Endothelial cell of umbilical vein (primary cell): ENCODE measurements around the gene CDC23. TPM values are rescaled to one million over a fixed set of nuclear protein-coding genes. Genes with fewer than 3 reads are reported as not detected.

Experiments
- BruUV-seq: library from RNA; stranded (reverse); fragments of 400-500 nt; replicated peaks from 2 replicates; lab custom pipeline; 2021; lab: Mats Ljungman, UMichigan
- CTCF ChIA-PET: fragments of 300-600, 350-600 bp; sonication (Branson Sonifier 250); formaldehyde crosslinking; loops from one replicate; lab custom pipeline; 2021; ENCODE audit warnings: antibody characterized with exemption, inconsistent platforms; lab: Charles Lee
- POLR2A ChIA-PET: fragments of 300-600, 350-600 bp; sonication (Branson Sonifier 250); formaldehyde crosslinking; loops from one replicate; lab custom pipeline; 2021; ENCODE audit warnings: antibody characterized with exemption, inconsistent platforms; lab: Charles Lee
- DNase-seq: peaks from one replicate; pipeline ENCODE4 v3.0.0-alpha.2; 2011; ENCODE audit warnings: low read depth, low spot score
- FAIRE-seq: peaks from 2 replicates; lab custom pipeline; 2011; peaks lifted over from hg19 to GRCh38; lab: Jason Lieb, UNC
- H2AFZ ChIP-seq: 2 replicates; pipeline ENCODE4 v1.6.0; 2012; ENCODE audit warnings: low read depth, low read length, control low read depth, inconsistent platforms
- H3K27ac ChIP-seq: 2 replicates; pipeline ENCODE4 v1.5.1; 2011; ENCODE audit warnings: low read depth, mild to moderate bottlenecking, control low read depth, low read length, moderate library complexity; ENCODE audit not compliant: insufficient read depth
- H3K27me3 ChIP-seq, 2 experiments: 2 replicates each; pipeline versions ENCODE4 v1.6.0 to v1.6.1; 2011; ENCODE audit warnings: low read length in 2 of 2, mixed read lengths in 1 of 2; ENCODE audit not compliant: control insufficient read depth in 2 of 2, insufficient read depth in 2 of 2
- H3K36me3 ChIP-seq, 2 experiments: 2 replicates in 1 of 2; 3 replicates in 1 of 2; pipeline ENCODE4 v1.5.1; 2011; ENCODE audit warnings: low read length in 2 of 2, mild to moderate bottlenecking in 1 of 2, moderate library complexity in 1 of 2; ENCODE audit not compliant: control insufficient read depth in 2 of 2, insufficient read depth in 2 of 2; ENCODE audit errors: extremely low read depth in 1 of 2
- H3K4me1 ChIP-seq: 3 replicates; pipeline ENCODE4 v1.5.1; 2011; ENCODE audit warnings: mild to moderate bottlenecking, low read length; ENCODE audit not compliant: control insufficient read depth, insufficient read depth; ENCODE audit errors: extremely low read depth
- H3K4me2 ChIP-seq: 2 replicates; pipeline ENCODE4 v1.6.1; 2011; ENCODE audit warnings: low read length, control low read depth, mixed read lengths; ENCODE audit not compliant: insufficient read depth
- H3K4me3 ChIP-seq, 3 experiments: fragments of 200-600 bp in 1 of 3; sonication (generic), shearing (Covaris generic) in 1 of 3; replicated peaks in 1 of 3; 2 replicates each; pipeline ENCODE4 v1.5.1; 2011 to 2016; ENCODE audit warnings: control low read depth in 3 of 3, low read length in 3 of 3, mild to moderate bottlenecking in 2 of 3, inconsistent platforms in 1 of 3, low read depth in 1 of 3, moderate library complexity in 1 of 3; ENCODE audit not compliant: insufficient read depth in 1 of 3
- H3K79me2 ChIP-seq: 2 replicates; pipeline ENCODE4 v1.6.0; 2012; ENCODE audit warnings: low read length, inconsistent platforms; ENCODE audit not compliant: control insufficient read depth, insufficient read depth
- H3K9ac ChIP-seq: replicated peaks from 2 replicates; pipeline ENCODE3; 2011; ENCODE audit warnings: low read length, control low read depth; ENCODE audit not compliant: insufficient read depth; ENCODE audit errors: extremely low read depth
- H3K9me1 ChIP-seq: replicated peaks from 3 replicates; pipeline ENCODE4 v1.6.0; 2011; ENCODE audit warnings: mild to moderate bottlenecking, low read length; ENCODE audit not compliant: control insufficient read depth, insufficient read depth; ENCODE audit errors: extremely low read depth
- H3K9me3 ChIP-seq: replicated peaks from 2 replicates; pipeline ENCODE4 v1.5.1; 2012; ENCODE audit warnings: low read length, inconsistent platforms; ENCODE audit not compliant: control insufficient read depth, insufficient read depth
- H4K20me1 ChIP-seq: replicated peaks from 2 replicates; pipeline ENCODE3; 2011; ENCODE audit warnings: mild to moderate bottlenecking, low read length; ENCODE audit not compliant: control insufficient read depth, insufficient read depth; ENCODE audit errors: extremely low read depth
- EZH2 ChIP-seq: IDR thresholded peaks from 2 replicates; pipeline ENCODE4 v1.6.1; 2012; ENCODE audit warnings: borderline replicate concordance, low read depth, mild to moderate bottlenecking, moderate library complexity, low read length, inconsistent platforms; ENCODE audit not compliant: severe bottlenecking
- FOS ChIP-seq: IDR thresholded peaks from 2 replicates; pipeline ENCODE4 v1.6.1; 2011; ENCODE audit warnings: mild to moderate bottlenecking, low read length, moderate library complexity, borderline replicate concordance; ENCODE audit not compliant: insufficient read depth
- GATA2 ChIP-seq: IDR thresholded peaks from 2 replicates; pipeline ENCODE4 v1.7.0; 2011; ENCODE audit warnings: low read depth, mild to moderate bottlenecking, moderate library complexity, mixed read lengths, low read length; ENCODE audit not compliant: insufficient read length, insufficient read depth
- JUN ChIP-seq: IDR thresholded peaks from 2 replicates; pipeline ENCODE4 v1.6.1; 2011; ENCODE audit warnings: borderline replicate concordance, low read depth; ENCODE audit not compliant: insufficient read length, insufficient read depth
- MYC ChIP-seq: IDR thresholded peaks from one replicate; pipeline ENCODE4 v1.6.1; 2011; ENCODE audit warnings: mild to moderate bottlenecking, low read depth, low read length
- POLR2A ChIP-seq: IDR thresholded peaks from 2 replicates; pipeline ENCODE4 v1.6.1; 2012; ENCODE audit warnings: low read depth, mild to moderate bottlenecking, control low read depth, low read length
- POLR2AphosphoS5 ChIP-seq: IDR thresholded peaks from 2 replicates; pipeline ENCODE4 v1.6.1; 2012; ENCODE audit warnings: low read depth, mild to moderate bottlenecking, control low read depth, low read length, moderate library complexity; ENCODE audit not compliant: insufficient read depth
- dilution Hi-C: fragments of 300-500 bp; cut with MboI; formaldehyde crosslinking; loops from one replicate; pipeline ENCODE4 v1.15.0; 2019; ENCODE audit warnings: low sequenced_read_pairs; ENCODE audit not compliant: extremely low pct_ligation_motif_present
- intact Hi-C: fragments of 100-400 bp; cut with micrococcal nuclease; formaldehyde crosslinking; loops from one replicate; pipeline ENCODE4 v1.10.0; 2022
- polyA plus RNA-seq, 4 experiments: library from polyadenylated mRNA; depleted of rRNA in 3 of 4; stranded (reverse) in 3 of 4; unstranded in 1 of 4; fragments of >200 nt; gene quantifications; 2 replicates each; pipeline versions ENCODE4 v1.2.1 to v1.2.3, GENCODE V29; 2011 to 2012; ENCODE audit warnings: missing spikeins in 1 of 4
- total RNA-seq: library from RNA; stranded (reverse); gene quantifications from 2 replicates; pipeline ENCODE4 v1.2.3, GENCODE V29; 2021
- TF ChIP-seq, protein P1 (sequence below), 2 donors: IDR thresholded peaks; 1 replicate in 1 of 2; 2 replicates in 1 of 2; pipeline ENCODE4 v1.5.1; 2011; ENCODE audit warnings: low read length in 2 of 2, mild to moderate bottlenecking in 2 of 2, moderate library complexity in 2 of 2, control low read depth in 1 of 2, inconsistent platforms in 1 of 2, low read depth in 1 of 2; ENCODE audit not compliant: insufficient read depth in 1 of 2; ENCODE audit errors: extremely low read depth in 1 of 2
- TF ChIP-seq, protein P2 (sequence below): IDR thresholded peaks from 2 replicates; pipeline ENCODE4 v1.6.1; 2011; ENCODE audit not compliant: insufficient read depth, insufficient read length

The CDC23 gene
- total and polyA plus RNA-seq, 2 donors (not counting 3 experiments of a cell fraction or from before 2014, with no cell fraction given) = 28.5 to 41.2 TPM

DNA sequence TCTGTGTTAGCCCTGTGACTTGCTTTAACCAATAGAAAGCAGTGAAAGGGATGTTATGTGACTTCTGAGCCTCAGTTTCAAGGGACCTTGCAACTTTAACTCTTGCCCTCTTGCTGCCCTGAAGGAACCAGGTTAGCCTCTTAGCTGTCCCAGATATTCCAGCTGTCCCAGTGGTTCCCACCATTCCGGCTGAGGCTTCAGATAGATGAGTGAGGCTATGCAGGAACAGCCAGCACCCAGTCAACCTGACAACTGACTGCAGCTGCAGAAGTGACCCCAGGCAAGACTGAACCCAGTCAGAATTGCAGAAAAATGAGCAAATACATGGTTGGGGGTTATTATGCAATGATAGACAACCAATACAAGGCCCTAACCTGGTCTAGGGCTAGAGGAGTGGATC is 10.4 kb upstream of the CDC23 start:
- no peaks in the 10 kb centered on the region for H3K4me1 ChIP-seq
- no peak for DNase-seq
- no peaks in the 10 kb centered on the region for H3K36me3 ChIP-seq
- no peaks in the 10 kb centered on the region for H3K79me2 ChIP-seq
- BruUV-seq = no TSS peak
- H3K9me3 ChIP-seq = no peaks in the 10 kb centered on the region
- TF ChIP-seq FOS (no peak), EZH2 (no peak)
- TF ChIP-seq, protein P1, sequence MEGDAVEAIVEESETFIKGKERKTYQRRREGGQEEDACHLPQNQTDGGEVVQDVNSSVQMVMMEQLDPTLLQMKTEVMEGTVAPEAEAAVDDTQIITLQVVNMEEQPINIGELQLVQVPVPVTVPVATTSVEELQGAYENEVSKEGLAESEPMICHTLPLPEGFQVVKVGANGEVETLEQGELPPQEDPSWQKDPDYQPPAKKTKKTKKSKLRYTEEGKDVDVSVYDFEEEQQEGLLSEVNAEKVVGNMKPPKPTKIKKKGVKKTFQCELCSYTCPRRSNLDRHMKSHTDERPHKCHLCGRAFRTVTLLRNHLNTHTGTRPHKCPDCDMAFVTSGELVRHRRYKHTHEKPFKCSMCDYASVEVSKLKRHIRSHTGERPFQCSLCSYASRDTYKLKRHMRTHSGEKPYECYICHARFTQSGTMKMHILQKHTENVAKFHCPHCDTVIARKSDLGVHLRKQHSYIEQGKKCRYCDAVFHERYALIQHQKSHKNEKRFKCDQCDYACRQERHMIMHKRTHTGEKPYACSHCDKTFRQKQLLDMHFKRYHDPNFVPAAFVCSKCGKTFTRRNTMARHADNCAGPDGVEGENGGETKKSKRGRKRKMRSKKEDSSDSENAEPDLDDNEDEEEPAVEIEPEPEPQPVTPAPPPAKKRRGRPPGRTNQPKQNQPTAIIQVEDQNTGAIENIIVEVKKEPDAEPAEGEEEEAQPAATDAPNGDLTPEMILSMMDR (IDR thresholded peaks at IDR 0.05; ENCODE audit: extremely low read depth in 1 of 2, insufficient read depth in 1 of 2, low read depth in 1 of 2, low read length in 2 of 2) = no peak
- H2AFZ ChIP-seq = no peak overlapping the region
- H3K9me1 ChIP-seq = no peaks in the 10 kb centered on the region
- H3K4me2 ChIP-seq = no peak overlapping the region
- no peaks in the 10 kb centered on the region for H4K20me1 ChIP-seq
- no peak overlapping the region for H3K4me3 ChIP-seq
- no peaks in the 10 kb centered on the region for H3K27me3 ChIP-seq
- CTCF ChIA-PET = interaction anchor here (0.7 to 5.4 kb wide), 27 partner anchors 9 to 280 kb away, joined by 3 to 105 read pairs (median 6); partner anchors contain the start of genes CDC23, CDC25C, GFRA3 and KDM3B
- no peak overlapping the region for H3K27ac ChIP-seq
- H3K9ac ChIP-seq = no peak overlapping the region
- POLR2A ChIA-PET = no interaction called here
- intact Hi-C loops = loop anchor here (1.0 to 5.0 kb wide), 3 partner anchors 114 to 188 kb away; partner anchors contain the start of genes FAM53C and KDM3B
- FAIRE-seq = no peak
- dilution Hi-C loops = no loop called here

DNA sequence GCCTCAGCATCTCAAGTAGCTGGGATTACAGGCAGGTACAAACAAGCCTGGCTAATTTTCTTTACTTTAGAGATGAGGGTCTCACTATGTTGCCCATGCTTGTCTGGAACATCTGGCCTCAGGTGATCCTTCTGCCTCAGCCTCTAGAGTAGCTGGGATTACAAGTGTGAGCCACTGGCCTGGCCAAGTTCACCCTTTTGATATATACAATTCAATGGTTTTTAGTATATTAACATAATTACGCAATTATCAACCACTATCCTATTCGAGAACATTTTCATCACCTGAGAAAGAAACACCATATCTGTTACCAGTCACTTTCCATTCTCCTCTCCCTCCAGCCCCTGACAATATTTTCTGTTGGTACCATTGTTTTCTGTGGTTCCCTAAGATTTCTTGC is 3.7 kb upstream of the CDC23 start:
- ChIA-PET CTCF (interaction anchor here (1.3 to 1.5 kb wide), 2 partner anchors 66 to 136 kb away, joined by 4 read pairs; partner anchors contain the start of gene KDM3B), POLR2A (no interaction called here)
- Histone ChIP-seq H3K9ac (no peak overlapping the region), H3K27me3 (no peaks in the 10 kb centered on the region), H3K4me1 (peaks cover 9% of the 10 kb centered on the region), H2AFZ (no peak overlapping the region), H3K4me2 (no peak overlapping the region), H3K4me3 (no peak overlapping the region), H3K9me1 (no peaks in the 10 kb centered on the region), H3K9me3 (no peaks in the 10 kb centered on the region), H3K79me2 (peaks cover 13% of the 10 kb centered on the region), H3K36me3 (no peaks in the 10 kb centered on the region), H3K27ac (no peak overlapping the region), H4K20me1 (no peaks in the 10 kb centered on the region)
- TF ChIP-seq POLR2A (no peak), JUN (no peak), MYC (no peak), POLR2AphosphoS5 (no peak), EZH2 (no peak), FOS (no peak), GATA2 (no peak)
- TF ChIP-seq, protein P1 (IDR thresholded peaks at IDR 0.05; ENCODE audit: extremely low read depth in 1 of 2, insufficient read depth in 1 of 2, low read depth in 1 of 2, low read length in 2 of 2) = no peak
- TF ChIP-seq, protein P2, sequence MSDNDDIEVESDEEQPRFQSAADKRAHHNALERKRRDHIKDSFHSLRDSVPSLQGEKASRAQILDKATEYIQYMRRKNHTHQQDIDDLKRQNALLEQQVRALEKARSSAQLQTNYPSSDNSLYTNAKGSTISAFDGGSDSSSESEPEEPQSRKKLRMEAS = no peak
- intact Hi-C loops = no loop called here
- dilution Hi-C loops = no loop called here
- DNase-seq = no peak
- BruUV-seq = no TSS peak
- FAIRE-seq = no peak
